HG03097 (cell line): ENCODE results near the gene HTR4.
A peak's percentile ranks its signal among the peaks of the same experiment; 100 is the strongest.
"Not testable (repeated sequence)": the region's sequence is repeated elsewhere in the genome, so short reads cannot be mapped to it uniquely, and the experiment has no call there.

Experiments used
- ATAC-seq: cut with Tn5 transposase; IDR thresholded peaks from one replicate; pipeline ENCODE4 v1.9.1; 2021; ENCODE audit not compliant: unreplicated experiment, low FRiP score

HTR4 gene

DNA sequence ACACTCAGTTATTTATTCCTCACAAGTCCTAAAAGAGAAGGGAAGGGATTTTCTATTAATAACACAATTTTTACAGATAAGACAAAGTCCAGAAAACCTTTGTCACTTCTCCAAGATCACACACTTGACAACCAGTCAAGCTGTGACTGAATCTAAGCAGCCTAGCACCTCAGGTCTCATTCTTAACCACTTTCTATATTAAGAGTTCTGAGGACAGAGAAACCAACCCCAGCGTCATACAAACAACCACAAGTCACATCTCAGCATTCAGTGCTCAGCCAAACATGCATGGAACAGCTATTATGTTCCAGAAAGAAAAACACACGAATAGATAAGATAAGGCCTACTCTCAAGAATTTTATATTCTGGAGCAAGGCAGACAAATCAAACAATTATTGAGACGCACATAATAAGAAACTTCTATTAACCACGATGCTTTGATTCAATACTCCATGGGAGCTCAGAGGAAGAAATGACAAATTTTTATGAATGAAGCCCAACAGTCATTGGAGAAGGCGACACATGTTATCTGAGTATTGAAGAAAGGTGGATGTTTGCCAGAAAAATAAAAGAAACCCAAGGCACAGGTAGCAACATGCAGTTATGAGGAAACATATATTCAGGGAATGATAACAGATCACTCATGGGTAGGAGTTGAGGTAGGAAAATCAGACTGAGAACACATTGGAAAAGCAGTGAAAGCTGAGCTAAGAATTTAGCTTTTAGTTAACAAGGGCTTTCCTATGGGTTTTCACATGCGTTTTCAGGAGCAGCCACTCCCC lies 113.1 kb downstream of the HTR4 start:
- no peak for ATAC-seq

DNA sequence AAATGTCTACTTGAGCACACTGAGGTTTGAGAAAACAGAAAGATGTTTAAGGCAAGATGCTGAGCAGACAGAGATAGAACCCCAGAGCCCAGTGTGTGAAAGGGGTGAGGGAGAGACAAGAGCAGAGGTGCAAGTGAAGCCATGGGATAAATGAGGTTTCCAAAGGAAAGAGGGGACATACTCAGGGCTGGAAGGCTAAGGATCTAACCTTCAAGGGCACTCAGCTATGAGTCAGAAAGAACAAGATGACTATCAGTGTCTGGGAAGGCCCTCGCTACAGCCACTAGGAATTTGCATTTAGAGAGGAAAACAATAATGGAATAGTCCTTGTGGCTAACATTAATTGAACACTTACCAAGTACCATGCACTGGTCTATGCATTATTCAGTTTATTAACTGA lies 113.7 kb downstream of the HTR4 start:
- ATAC-seq: no peak

DNA sequence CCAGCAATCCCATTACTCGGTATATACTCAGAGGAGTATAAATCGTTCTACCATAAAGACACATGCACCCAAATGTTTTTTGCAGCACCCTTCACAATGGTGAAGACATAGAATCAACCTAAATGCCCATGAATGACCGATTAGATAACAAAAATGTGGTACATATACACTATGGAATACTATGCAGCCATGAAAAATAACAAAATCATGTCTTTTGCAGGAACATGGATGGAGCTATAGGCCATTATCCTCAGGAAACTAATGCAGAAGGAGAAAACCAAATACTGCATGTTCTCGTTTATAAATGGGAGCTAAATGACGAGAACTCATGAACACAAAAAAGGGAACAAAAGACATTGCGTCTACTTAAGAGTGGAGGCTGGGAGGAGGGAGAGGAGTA lies 114.5 kb downstream of the HTR4 start:
- ATAC-seq: no peak

DNA sequence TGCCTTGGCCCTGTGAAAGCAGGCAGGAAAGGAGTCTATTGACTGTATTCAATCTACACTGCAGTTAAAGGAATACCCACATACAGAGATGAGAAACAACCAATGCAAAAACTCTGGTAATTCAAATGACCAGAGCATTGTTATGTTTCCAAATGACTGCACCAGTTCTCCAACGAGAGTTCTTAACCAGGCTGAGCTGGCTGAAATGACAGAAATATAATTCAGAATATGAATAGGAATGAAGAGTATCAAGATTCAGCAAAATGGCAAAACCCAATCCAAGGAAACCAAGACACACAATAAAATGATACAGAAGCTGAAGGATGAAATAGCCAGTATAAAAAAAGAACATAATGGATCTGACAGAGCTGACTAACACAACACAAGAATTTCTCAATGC lies 119.1 kb downstream of the HTR4 start:
- ATAC-seq: no peak

DNA sequence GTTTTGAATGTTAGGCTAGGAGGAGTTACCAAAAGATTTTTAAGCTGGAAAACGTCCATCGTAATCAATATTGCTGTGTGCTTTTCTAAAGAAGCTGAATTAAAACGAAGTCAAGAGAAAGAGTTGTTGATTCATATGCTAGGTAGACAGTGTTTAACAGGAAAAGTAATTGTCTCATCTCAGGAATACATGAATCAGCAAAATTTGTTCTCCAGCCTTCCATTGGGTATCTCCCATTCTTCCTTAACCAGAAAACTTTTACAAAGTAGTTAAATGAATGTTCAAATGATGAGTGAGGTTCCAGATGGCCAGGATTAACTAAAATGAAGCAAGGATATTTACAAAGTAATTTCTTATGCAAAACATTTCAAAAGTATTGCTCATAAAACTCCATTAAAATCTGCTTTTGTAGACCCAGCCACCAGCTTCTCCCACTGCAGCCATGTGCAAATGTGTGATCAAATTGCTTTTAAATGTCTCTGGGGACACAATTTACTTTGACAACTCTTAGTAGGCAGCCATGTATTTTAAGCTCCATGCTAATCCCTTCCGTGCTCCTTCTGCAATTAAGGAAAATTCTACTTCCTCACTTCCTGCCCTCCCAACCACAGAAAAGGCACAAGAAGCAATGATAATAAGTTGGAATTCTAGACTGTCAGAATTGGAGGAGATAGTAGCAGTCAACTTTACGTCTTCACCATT lies 121.2 kb downstream of the HTR4 start:
- no peak for ATAC-seq

DNA sequence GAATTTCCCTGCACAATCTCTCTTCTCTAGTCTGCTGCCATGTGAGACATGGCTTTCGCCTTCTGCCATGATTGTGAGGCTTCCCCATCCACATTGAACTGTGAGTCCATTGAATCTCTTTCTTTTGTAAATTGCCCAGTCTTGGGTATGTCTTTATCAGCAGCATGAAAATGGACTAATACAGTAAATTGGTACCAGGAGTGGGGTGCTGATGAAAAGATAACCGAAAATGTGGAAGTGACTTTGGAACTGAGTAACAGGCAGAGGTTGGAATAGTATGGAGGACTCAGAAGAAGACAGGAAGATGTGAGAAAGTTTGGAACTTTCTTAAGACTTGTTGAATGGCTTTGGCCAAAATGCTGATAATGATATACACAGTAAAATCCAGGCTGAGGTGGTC lies 124.9 kb downstream of the HTR4 start:
- not testable (repeated sequence) for ATAC-seq

DNA sequence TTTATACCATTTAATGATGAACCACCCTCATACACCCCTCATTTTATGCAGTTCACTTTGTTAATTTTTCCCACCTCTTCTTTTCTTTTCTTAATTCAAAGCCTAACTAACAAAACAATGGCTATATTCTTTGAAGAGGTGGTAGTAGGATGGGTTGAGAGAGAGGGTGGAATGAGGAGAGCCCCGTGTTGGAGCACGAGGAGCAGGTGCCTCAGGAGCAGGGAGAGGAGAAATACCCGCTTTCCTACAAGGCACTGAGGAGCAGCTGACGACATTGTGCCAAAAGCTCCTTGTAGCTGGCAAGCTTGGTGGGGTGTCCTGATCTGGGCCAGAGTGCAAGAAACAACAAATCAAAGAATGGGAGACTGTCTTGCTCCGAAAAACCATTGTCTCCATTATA lies 129.6 kb downstream of the HTR4 start:
- ATAC-seq: no peak

DNA sequence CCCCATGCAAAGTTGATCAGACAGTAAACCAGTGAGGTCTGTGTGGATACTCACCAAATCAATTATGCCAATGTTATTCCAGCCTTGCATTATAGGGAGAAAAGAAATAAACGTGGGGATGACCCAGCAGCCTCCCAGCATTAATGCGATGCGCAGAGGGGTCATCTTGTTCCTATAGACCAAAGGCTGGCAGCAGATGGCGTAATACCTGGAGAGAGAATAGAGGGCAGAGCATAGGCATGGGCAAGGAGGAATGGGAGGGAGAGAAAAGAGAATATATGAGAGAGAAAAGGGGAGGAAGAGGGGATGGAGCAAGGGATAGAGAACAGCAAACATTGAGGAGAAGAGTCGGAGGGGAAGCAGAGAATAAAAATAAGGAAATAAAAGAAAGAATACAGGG lies 131.2 kb downstream of the HTR4 start:
- no peak for ATAC-seq

DNA sequence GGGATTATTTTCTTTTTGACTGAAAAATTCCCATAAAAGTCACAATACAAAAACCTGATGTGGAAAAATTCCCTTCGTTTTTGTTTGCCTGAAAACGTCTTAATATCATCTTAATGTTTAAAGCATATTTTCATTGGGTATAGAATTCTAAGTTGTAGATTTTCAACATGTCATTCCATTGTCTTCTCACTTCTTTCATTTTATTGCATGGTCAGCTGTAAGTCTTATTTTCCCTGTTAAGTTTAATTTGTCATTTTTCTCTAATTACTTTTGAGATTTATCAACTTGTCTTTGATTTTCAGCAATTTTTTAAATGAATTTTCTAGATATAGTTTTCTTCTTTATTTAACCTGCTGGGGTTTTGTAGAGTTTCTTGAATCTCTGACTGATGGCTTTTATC lies 138.9 kb downstream of the HTR4 start:
- ATAC-seq: no peak

DNA sequence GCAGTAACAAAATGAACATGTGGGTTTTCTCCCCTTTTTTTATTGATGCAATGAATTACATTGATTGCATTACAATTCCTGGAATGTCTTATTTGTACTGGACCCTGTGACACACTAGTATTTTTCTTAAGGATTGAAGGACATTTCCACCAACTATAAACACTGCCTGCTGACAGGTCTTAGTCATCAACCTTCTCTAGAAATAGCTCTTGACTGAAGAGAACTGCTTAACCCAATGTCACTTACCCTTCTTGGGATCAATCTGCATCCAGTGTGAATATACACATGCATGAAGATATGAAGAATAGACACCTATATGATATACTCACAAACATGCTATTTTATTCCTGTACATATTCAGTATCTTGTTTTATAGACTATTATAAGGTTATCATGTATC lies 140.0 kb downstream of the HTR4 start:
- ATAC-seq: no peak

DNA sequence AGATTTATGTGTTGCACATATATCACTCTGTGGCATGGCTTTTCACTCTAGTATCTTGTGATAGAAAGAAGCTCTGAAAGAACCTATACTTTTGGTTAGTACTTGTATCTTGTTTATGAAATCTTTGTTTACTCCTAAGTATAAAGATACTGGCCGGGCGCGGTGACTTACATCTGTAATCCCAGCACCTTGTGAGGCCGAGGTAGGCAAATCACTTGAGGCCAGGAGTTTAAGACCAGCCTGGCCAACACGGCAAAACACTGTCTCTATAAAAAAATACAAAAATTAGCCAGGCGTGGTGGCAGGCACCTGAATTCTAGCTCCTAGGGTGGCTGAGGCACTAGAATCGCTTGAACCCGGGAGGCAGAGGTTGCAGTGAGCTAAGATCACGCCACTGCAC lies 141.8 kb downstream of the HTR4 start:
- no peak for ATAC-seq

DNA sequence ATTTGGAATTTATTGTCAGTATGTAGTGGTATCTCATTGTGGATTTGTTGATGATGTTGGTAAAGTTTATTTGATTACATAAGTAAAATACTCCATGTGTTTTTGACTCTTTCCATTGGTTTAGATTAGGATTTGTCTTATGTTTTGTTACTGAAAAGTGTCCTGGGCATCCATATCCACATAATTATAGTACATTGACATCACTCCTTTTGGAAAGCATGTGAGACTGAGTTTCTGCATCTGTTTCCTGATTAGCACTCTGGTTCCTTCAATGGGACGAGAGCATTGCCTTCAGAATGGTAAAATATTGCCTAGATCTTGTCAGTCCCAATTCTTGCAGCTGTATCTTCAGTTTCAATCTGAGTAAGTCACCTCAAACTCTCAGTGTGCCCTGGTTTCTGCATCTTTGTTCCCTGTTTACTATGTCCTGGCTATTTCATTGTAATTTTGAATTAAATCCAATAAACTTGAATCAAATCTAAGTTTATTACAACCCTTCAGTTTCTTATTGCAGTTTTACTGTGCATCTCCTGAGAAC lies 142.4 kb downstream of the HTR4 start:
- peak; percentile 99 for ATAC-seq

DNA sequence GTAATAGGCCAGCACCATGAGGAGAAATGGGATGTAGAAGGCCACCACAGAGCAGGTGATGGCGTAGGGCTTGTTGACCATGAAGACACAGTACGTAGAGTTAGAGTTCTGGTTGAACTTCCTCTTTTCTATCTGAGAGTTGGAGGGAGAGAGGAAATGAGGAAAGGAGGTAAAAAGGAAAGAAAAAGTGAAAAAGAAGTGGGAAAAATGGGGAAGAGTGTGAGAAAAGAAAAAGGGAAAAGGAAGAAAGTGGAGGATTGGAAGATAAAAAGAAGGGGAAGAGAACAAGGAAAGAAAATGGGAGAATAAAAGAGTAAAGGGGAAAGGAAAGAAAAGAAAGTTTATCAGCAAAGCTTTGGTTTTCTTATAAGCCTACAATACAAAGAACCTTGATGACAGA lies 144.4 kb downstream of the HTR4 start:
- ATAC-seq: no peak

DNA sequence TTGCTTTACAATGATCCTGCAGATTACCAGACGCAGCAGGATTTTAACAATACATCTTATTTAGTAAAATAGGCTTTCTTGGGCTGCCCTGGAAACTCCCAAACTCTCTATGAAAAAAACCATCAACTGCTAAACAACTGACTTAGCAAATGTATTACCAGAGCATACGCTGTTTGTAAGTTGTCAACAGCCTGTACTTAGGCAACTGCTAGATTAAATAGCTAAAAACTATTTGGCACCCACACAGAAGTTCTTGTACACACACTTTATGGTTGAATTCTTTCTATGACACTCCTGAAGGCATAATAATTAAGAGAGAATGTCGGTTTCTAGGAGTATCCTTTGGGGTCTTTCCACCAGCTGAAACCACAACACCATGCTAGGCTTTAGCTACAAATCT lies 146.7 kb downstream of the HTR4 start:
- no peak for ATAC-seq

DNA sequence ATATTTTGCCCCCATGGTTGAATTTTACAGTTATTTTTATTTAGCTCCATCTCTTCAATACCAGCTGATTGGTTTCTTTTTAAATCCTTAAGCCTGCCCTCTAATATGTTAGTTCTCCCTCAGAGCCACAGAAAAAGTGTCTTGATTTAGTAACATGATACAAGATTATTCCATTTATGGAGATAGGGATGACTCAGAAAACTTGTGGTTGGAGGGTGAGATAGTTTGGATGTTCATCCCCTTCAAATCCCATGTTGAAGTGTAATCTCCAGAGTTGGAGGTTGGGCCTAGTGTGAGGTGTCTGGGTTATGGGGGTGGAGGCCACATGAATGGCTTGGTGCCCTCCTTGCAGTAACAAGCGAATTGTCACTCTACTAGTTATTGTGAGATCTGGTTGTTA lies 154.9 kb downstream of the HTR4 start:
- ATAC-seq: no peak

DNA sequence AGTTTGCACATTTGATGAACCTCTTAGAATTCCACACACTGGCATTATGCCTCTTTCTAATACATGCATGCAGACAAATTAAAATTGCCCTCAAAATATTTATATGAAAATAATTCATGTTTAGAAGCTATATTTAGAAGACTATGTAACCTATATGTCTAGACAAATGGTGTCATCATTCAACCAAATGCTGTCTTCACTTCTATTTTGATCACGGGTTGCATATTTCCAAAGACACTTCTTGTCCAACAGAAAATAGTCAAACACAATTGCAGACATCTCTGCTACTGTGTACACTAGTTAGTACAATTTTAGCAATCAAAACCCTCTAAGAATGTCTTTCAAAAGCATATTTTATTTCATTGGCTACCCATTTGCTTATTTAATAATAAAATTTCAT lies 156.6 kb downstream of the HTR4 start:
- ATAC-seq: no peak

DNA sequence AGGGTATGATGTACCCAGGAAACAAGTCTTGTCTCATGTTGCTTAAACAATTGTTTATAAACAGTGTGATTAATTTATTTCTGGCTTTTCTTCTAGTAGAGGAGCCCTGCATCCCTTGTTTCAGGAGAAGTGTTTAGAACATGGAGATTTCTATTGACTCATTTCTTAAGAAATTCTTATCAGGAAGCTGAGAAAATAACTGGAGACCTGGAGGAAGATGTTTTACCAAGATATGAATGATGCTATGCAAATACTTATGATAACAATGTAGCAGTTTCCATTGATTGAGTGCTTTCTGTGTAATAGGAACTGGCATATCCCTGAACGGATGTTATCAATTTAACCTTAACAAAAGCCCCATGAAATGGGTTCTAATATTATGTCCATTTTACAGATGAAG lies 162.0 kb downstream of the HTR4 start:
- no peak for ATAC-seq

DNA sequence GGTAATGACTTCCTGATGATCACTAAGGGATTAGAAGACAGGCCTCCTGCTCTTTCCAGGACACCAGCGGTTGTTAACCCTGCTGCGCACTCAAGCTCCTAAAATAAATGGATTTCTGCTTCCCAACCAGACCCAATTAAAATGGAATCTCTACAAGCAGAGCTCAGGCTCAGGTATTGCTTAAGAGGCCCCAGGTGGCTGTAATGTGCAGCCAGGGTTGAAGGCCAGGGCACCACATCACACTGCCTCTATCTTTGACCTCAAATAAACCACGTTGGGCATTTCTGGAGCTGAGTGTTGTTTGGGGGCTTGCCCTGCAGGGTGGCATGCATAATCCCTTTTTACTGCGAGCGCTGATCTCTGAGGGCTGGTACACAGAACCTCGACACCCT lies 162.5 kb downstream of the HTR4 start:
- no peak for ATAC-seq

DNA sequence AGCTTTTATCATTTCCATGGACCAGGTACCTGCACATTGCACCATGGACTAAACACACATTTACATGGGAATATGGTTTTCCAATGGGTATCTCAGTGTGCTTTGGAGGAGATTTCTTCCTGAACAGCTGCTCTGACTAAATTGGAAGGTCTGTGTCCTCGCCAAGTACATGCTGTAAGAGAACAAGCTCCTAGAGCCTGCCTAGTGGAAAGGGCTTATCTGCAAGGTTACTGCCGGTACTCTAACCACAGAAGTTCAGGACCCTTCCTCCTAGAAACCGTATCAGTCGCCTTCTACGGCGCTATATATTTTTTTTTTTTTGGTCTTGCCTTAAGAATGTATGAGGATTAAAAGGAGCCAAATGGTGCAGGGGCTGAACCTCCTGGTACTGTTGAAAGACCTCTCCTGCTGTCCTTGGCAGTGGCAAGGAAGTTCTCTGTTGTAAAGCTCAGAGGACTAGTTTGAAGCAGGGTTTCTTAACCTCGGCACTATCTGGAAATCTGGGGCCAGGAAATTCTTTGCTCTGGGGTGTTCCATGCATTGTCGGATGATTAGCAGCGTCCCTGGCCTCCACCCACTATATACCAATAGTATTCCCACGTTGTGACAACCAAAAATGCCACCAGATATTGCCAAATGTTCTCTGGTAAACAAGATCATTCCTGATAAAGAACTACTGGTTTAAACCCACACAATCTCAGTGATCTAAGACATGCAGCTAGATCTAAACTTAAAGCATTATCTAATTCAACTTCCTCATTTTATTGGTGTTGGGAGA lies 163.1 kb downstream of the HTR4 start:
- ATAC-seq: no peak

DNA sequence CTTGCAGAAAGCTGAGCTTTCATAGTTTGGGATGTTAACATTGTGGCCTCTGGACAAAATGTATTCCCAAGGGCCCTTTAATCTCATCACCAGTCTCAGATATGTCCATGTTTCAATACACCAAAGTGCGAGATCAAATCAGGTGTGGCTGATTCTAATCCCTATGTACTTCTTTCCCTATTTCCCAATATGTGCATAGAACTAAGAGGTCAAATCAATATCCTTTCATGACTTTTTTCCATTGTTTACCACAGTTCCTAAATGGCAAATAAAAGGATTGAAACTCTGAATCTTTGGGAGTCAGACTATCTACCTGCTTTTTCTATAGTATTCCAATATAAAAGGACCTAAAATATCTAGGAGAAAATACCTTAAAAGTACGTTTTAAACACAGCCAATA lies 165.6 kb downstream of the HTR4 start:
- ATAC-seq: no peak

DNA sequence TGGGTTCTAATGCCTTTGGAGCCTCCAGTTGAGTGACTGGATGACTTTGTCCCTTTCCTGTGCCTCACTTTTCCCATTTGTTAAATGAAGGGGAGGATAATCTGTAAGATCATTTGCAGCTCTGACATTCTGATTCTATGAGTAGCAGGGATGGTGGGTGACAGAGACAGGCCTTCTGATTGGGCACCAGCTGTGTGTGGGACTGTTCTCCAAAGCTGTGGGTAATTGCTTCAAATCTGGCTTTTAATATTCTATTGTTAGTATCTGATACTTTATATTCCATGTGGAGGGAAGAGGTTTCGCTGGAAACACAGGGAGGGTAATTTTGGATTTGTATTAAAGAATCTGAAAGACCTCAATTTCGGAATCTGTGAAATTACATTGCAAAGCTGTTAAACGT lies 167.9 kb downstream of the HTR4 start:
- no peak for ATAC-seq
